IMR-90 (cell line): ENCODE results near the gene PDC.

Experiments used
- BHLHE40 ChIP-seq: fragments of 150-350 bp; IDR thresholded peaks from 2 replicates; pipeline ENCODE4 v1.6.1; 2016; ENCODE audit warnings: mild to moderate bottlenecking, low read depth, low read length
- CEBPB ChIP-seq: IDR thresholded peaks from 2 replicates; pipeline ENCODE4 v1.6.1; 2012; ENCODE audit warnings: low read depth, low read length, improper control_type of control experiment
- CTCF ChIP-seq: conservative IDR thresholded peaks from 2 replicates; pipeline ENCODE4 v1.5.1; 2012; ENCODE audit warnings: mild to moderate bottlenecking, low read depth, low read length, improper control_type of control experiment
- ELK1 ChIP-seq: fragments of 150-350 bp; IDR thresholded peaks from 2 replicates; pipeline ENCODE4 v1.6.1; 2016; ENCODE audit warnings: low read depth, mild to moderate bottlenecking, low read length, moderate library complexity, borderline replicate concordance
- FOS ChIP-seq: fragments of 150-350 bp; IDR thresholded peaks from 2 replicates; pipeline ENCODE4 v1.6.1; 2016; ENCODE audit warnings: low read depth, low read length
- MAFK ChIP-seq: IDR thresholded peaks from 2 replicates; pipeline ENCODE4 v1.6.1; 2012; ENCODE audit warnings: low read depth, low read length, improper control_type of control experiment
- MXI1 ChIP-seq: IDR thresholded peaks from 2 replicates; pipeline ENCODE4 v1.6.1; 2012; ENCODE audit warnings: low read depth, mild to moderate bottlenecking, low read length, moderate library complexity, borderline replicate concordance
- NFE2L2 ChIP-seq: fragments of 150-350 bp; IDR thresholded peaks from 2 replicates; pipeline ENCODE4 v1.6.1; 2016; ENCODE audit warnings: low read depth, mild to moderate bottlenecking, low read length
- POLR2A ChIP-seq: IDR thresholded peaks from 2 replicates; pipeline ENCODE4 v1.6.1; 2012; ENCODE audit warnings: mild to moderate bottlenecking, low read depth, low read length
- RAD21 ChIP-seq: IDR thresholded peaks from 2 replicates; pipeline ENCODE4 v1.6.1; 2012; ENCODE audit warnings: low read length, improper control_type of control experiment
- RCOR1 ChIP-seq: IDR thresholded peaks from 2 replicates; pipeline ENCODE4 v1.6.1; 2012; ENCODE audit warnings: mild to moderate bottlenecking, low read length, improper control_type of control experiment; ENCODE audit not compliant: insufficient replicate concordance
- RFX5 ChIP-seq: IDR thresholded peaks from 2 replicates; pipeline ENCODE4 v1.8.0; 2012; ENCODE audit warnings: low read depth, mild to moderate bottlenecking, low read length, moderate library complexity
- SMC3 ChIP-seq: fragments of 150-350 bp; IDR thresholded peaks from 2 replicates; pipeline ENCODE4 v1.6.1; 2016; ENCODE audit warnings: low read depth, mild to moderate bottlenecking, antibody characterized with exemption, low read length, moderate library complexity
- USF2 ChIP-seq: fragments of 150-350 bp; IDR thresholded peaks from 2 replicates; pipeline ENCODE4 v1.6.1; 2017; ENCODE audit warnings: mild to moderate bottlenecking, antibody characterized with exemption, low read length, low read depth

GRCh38 chr1:186463926-186464325, 3.0 kb upstream of the PDC start:
- TF ChIP-seq CTCF (no peak), RAD21 (no peak), MAFK (no peak), RFX5 (no peak), POLR2A (no peak), BHLHE40 (no peak), CEBPB (no peak), NFE2L2 (no peak), USF2 (no peak), FOS (no peak), RCOR1 (no peak), ELK1 (no peak), SMC3 (no peak), MXI1 (no peak)
